Neural progenitor cell (in vitro differentiated cells): ENCODE data around the gene ANO8. TPM values are rescaled to one million over a fixed set of nuclear protein-coding genes. Genes with fewer than 3 reads are reported as not detected.

ENCODE experiments used
- DNase-seq: peaks from one replicate; pipeline ENCODE4 v3.0.0-alpha.2; 2016; ENCODE audit warnings: low spot score
- H2AFZ ChIP-seq: fragments of 200-600 bp; sonication (generic); replicated peaks from 2 replicates; pipeline ENCODE4 v1.6.1; 2016; ENCODE audit warnings: antibody characterized with exemption
- H3F3A ChIP-seq: fragments of 200-600 bp; sonication (generic); 2 replicates; pipeline ENCODE4 v1.6.1; 2016; ENCODE audit warnings: antibody characterized with exemption, low read depth
- H3K27ac ChIP-seq: fragments of 200-600 bp; sonication (generic); 2 replicates; pipeline ENCODE4 v1.5.1; 2016; ENCODE audit warnings: mild to moderate bottlenecking
- H3K27me3 ChIP-seq: fragments of 200-600 bp; sonication (generic); 2 replicates; pipeline ENCODE4 v1.6.1; 2016; ENCODE audit warnings: mild to moderate bottlenecking, moderate library complexity
- H3K36me3 ChIP-seq: fragments of 200-600 bp; sonication (generic); 2 replicates; pipeline ENCODE4 v1.5.1; 2016
- H3K4me1 ChIP-seq: fragments of 200-600 bp; sonication (generic); 2 replicates; pipeline ENCODE4 v1.6.1; 2016; ENCODE audit warnings: mixed run types
- H3K4me2 ChIP-seq: fragments of 200-600 bp; sonication (generic); 2 replicates; pipeline ENCODE4 v1.6.1; 2016
- H3K4me3 ChIP-seq: fragments of 200-600 bp; sonication (generic); 2 replicates; pipeline ENCODE4 v1.5.1; 2016
- H3K79me2 ChIP-seq: fragments of 200-600 bp; sonication (generic); 2 replicates; pipeline ENCODE4 v1.6.1; 2016; ENCODE audit warnings: low read depth
- H3K9ac ChIP-seq: fragments of 200-600 bp; sonication (generic); 2 replicates; pipeline ENCODE4 v1.6.1; 2016
- H3K9me3 ChIP-seq: fragments of 200-600 bp; sonication (generic); 2 replicates; pipeline ENCODE4 v1.5.1; 2016; ENCODE audit warnings: low read depth
- H4K20me1 ChIP-seq: fragments of 200-600 bp; sonication (generic); 2 replicates; pipeline ENCODE4 v1.6.1; 2016; ENCODE audit warnings: low read depth
- H3K27ac Mint-ChIP-seq: 3 replicates; pipeline ENCODE4 v1.8.0; 2021; ENCODE audit warnings: mixed read lengths
- H3K27me3 Mint-ChIP-seq: 2 replicates; pipeline ENCODE4 v1.8.0; 2022; ENCODE audit warnings: low read depth, mild to moderate bottlenecking, inconsistent platforms, moderate library complexity, mixed read lengths; ENCODE audit not compliant: insufficient read depth
- H3K36me3 Mint-ChIP-seq: 3 replicates; pipeline ENCODE4 v1.8.0; 2021; ENCODE audit warnings: mixed read lengths
- H3K4me1 Mint-ChIP-seq: 3 replicates; pipeline ENCODE4 v1.8.0; 2021; ENCODE audit warnings: mixed read lengths
- H3K4me3 Mint-ChIP-seq: 3 replicates; pipeline ENCODE4 v1.8.0; 2021; ENCODE audit warnings: mild to moderate bottlenecking, moderate library complexity, mixed read lengths
- H3K9me3 Mint-ChIP-seq: 3 replicates; pipeline ENCODE4 v1.8.0; 2020; ENCODE audit warnings: mixed read lengths
- EZH2 ChIP-seq: fragments of 200-600 bp; sonication (generic); IDR thresholded peaks from 2 replicates; pipeline ENCODE4 v1.6.1; 2017; ENCODE audit warnings: antibody characterized with exemption, mild to moderate bottlenecking, moderate library complexity
- EZH2phosphoT487 ChIP-seq: fragments of 200-600 bp; sonication (generic); IDR thresholded peaks from 2 replicates; pipeline ENCODE4 v1.6.1; 2017; ENCODE audit warnings: antibody characterized with exemption
- total RNA-seq: library from RNA; depleted of rRNA; stranded (reverse); fragments of >200 nt; gene quantifications from 2 replicates; pipeline ENCODE4 v1.2.3, GENCODE V29; 2015; ENCODE audit warnings: low replicate concordance
- TF ChIP-seq, protein P1 (sequence below): fragments of 200-600 bp; sonication (generic); IDR thresholded peaks from 2 replicates; pipeline ENCODE4 v1.5.1; 2017; ENCODE audit warnings: antibody characterized with exemption, mild to moderate bottlenecking

ANO8 gene
- total RNA-seq, 1 donor from 2014 or later, result 11.4 TPM

DNA sequence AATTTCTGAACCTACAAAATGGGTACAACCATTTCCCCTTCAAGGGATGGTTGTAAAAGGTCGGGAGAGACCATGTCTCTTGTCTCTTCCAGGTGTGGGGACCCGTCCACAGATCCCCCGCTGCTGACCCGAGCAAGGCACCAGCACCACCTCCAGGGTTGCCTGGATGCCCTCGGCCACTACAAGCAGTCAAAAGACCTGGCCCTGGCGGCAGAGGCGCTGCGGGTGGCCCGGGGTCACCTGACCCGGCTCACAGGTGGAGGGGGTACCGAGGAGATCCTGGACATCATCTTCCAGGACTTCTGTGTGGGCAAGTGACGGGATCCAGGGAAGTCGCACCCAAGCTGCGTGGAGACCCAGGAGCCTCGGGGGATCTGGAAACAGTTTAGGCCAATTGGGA lies 6.7 kb upstream of the ANO8 start:
- Mint-ChIP-seq H3K27ac (no peak overlapping the region), H3K9me3 (no peaks in the 10 kb centered on the region)
- peaks cover 5% of the 10 kb centered on the region for H3K4me1 ChIP-seq

DNA sequence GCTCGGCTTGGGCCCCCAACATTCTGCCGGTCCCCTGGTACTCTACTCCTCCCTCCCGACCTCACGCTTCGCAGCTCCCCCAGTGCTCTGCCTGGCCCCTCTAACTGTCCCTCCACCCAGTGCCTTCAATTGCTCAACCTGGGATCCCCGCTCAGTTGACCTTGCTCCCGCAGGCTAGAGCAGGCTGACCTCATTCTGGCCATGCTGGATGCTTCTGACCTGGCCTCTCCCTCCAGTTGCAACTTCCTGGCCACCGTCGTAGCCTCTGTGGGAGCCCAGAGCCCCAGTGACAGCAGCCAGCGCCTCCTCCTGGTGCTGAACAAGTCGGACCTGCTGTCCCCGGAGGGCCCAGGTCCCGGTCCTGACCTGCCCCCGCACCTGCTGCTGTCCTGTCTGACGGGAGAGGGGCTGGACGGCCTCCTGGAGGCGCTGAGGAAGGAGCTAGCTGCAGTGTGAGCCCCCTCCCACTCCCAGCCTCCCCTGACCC lies 6.3 kb upstream of the ANO8 start:
- H3K36me3 Mint-ChIP-seq, result no peaks in the 10 kb centered on the region
- H3K9me3 Mint-ChIP-seq, result no peaks in the 10 kb centered on the region
- peaks cover 5% of the 10 kb centered on the region for H3K4me1 Mint-ChIP-seq

More for the DNA sequence above, 6.7 kb upstream of the ANO8 start:
- Histone ChIP-seq H3K4me2 (no peak overlapping the region), H3K27ac (no peak overlapping the region), H2AFZ (no peak overlapping the region), H3K27me3 (no peaks in the 10 kb centered on the region), H3K9me3 (no peaks in the 10 kb centered on the region), H3K4me3 (no peak overlapping the region), H3K36me3 (no peaks in the 10 kb centered on the region), H3F3A (peaks cover 15% of the 10 kb centered on the region), H3K9ac (no peak overlapping the region), H4K20me1 (no peaks in the 10 kb centered on the region), H3K79me2 (peaks cover 10% of the 10 kb centered on the region)
- H3K4me1 Mint-ChIP-seq, result peaks cover 8% of the 10 kb centered on the region
- no peak overlapping the region for H3K4me3 Mint-ChIP-seq
- DNase-seq, result no peak
- TF ChIP-seq EZH2 (no peak), EZH2phosphoT487 (no peak)
- TF ChIP-seq, protein P1, sequence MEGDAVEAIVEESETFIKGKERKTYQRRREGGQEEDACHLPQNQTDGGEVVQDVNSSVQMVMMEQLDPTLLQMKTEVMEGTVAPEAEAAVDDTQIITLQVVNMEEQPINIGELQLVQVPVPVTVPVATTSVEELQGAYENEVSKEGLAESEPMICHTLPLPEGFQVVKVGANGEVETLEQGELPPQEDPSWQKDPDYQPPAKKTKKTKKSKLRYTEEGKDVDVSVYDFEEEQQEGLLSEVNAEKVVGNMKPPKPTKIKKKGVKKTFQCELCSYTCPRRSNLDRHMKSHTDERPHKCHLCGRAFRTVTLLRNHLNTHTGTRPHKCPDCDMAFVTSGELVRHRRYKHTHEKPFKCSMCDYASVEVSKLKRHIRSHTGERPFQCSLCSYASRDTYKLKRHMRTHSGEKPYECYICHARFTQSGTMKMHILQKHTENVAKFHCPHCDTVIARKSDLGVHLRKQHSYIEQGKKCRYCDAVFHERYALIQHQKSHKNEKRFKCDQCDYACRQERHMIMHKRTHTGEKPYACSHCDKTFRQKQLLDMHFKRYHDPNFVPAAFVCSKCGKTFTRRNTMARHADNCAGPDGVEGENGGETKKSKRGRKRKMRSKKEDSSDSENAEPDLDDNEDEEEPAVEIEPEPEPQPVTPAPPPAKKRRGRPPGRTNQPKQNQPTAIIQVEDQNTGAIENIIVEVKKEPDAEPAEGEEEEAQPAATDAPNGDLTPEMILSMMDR, result no peak
- no peaks in the 10 kb centered on the region for H3K36me3 Mint-ChIP-seq
- H3K27me3 Mint-ChIP-seq, result peaks cover 9% of the 10 kb centered on the region

GRCh38 chr19:17340302-17340870 lies 5.7 kb upstream of the ANO8 start:
- H3K27me3 ChIP-seq, result no peaks in the 10 kb centered on the region
- peak; percentile 49 for DNase-seq
- Mint-ChIP-seq H3K4me1 (peaks cover 5% of the 10 kb centered on the region), H3K4me3 (no peak overlapping the region), H3K27ac (peak overlapping the region; percentile 46), H3K36me3 (no peaks in the 10 kb centered on the region), H3K9me3 (no peaks in the 10 kb centered on the region), H3K27me3 (peaks cover 9% of the 10 kb centered on the region)
- no peak overlapping the region for H3K27ac ChIP-seq
- H3K9me3 ChIP-seq, result no peaks in the 10 kb centered on the region
- H3K9ac ChIP-seq, result no peak overlapping the region
- H2AFZ ChIP-seq, result no peak overlapping the region
- peaks cover 5% of the 10 kb centered on the region for H3K4me1 ChIP-seq
- H3K36me3 ChIP-seq, result no peaks in the 10 kb centered on the region
- H3K4me2 ChIP-seq, result no peak overlapping the region
- no peaks in the 10 kb centered on the region for H4K20me1 ChIP-seq
- TF ChIP-seq EZH2phosphoT487 (no peak), EZH2 (no peak)
- TF ChIP-seq, protein P1, result no peak
- peaks cover 10% of the 10 kb centered on the region for H3K79me2 ChIP-seq
- peaks cover 20% of the 10 kb centered on the region for H3F3A ChIP-seq
- no peak overlapping the region for H3K4me3 ChIP-seq

More for the DNA sequence above, 6.3 kb upstream of the ANO8 start:
- no peak overlapping the region for H3K4me3 ChIP-seq
- H3K27me3 Mint-ChIP-seq, result peaks cover 9% of the 10 kb centered on the region
- peaks cover 18% of the 10 kb centered on the region for H3F3A ChIP-seq
- no peaks in the 10 kb centered on the region for H3K36me3 ChIP-seq
- no peak overlapping the region for H3K4me3 Mint-ChIP-seq
- H3K27me3 ChIP-seq, result no peaks in the 10 kb centered on the region
- H3K9me3 ChIP-seq, result no peaks in the 10 kb centered on the region
- H4K20me1 ChIP-seq, result no peaks in the 10 kb centered on the region
- no peak overlapping the region for H3K27ac ChIP-seq
- DNase-seq, result no peak
- H3K27ac Mint-ChIP-seq, result no peak overlapping the region
- peaks cover 5% of the 10 kb centered on the region for H3K4me1 ChIP-seq
- H3K79me2 ChIP-seq, result peaks cover 10% of the 10 kb centered on the region
- no peak overlapping the region for H2AFZ ChIP-seq
- H3K4me2 ChIP-seq, result no peak overlapping the region
- no peak overlapping the region for H3K9ac ChIP-seq
- TF ChIP-seq, protein P1, result no peak
- TF ChIP-seq EZH2phosphoT487, result no peak
